ENCODE results near the gene MRAS.

GRCh38 chr3:138364356-138365252, 16.2 kb downstream of the MRAS start:
- TF ChIP-seq CTCF (conservative IDR thresholded peaks at IDR 0.05; ENCODE audit: low read depth, low read length) (no peak), USF2 (IDR thresholded peaks at IDR 0.05; ENCODE audit: low read depth, low read length) (no peak), POLR2A (IDR thresholded peaks at IDR 0.05; ENCODE audit: low read depth, low read length) (no peak), MXI1 (IDR thresholded peaks at IDR 0.05; ENCODE audit: borderline replicate concordance, low read depth, low read length) (no peak), MAFK (IDR thresholded peaks at IDR 0.05; ENCODE audit: low read depth, low read length) (no peak), CEBPB (IDR thresholded peaks at IDR 0.05; ENCODE audit: low read depth, low read length) (no peak), BHLHE40 (IDR thresholded peaks at IDR 0.05; ENCODE audit: low read depth, low read length) (no peak), SMC3 (IDR thresholded peaks at IDR 0.05; ENCODE audit: low read depth, low read length) (no peak)
